Left renal cortex interstitium (tissue), 4 donors: ENCODE data around the gene HDAC6. TPM values are rescaled to one million over a fixed set of nuclear protein-coding genes. Genes with fewer than 3 reads are reported as not detected.
A peak's percentile ranks its signal among the peaks of the same experiment; 100 is the strongest.

Experiments used
- DNase-seq, 4 donors: peaks; one replicate each; pipeline ENCODE4 v3.0.0-alpha.2; 2013; ENCODE audit warnings: low read depth in 4 of 4, low spot score in 2 of 4, missing footprints in 1 of 4
- polyA plus RNA-seq, 4 donors: library from polyadenylated mRNA; unstranded; fragments of 120-200 nt; gene quantifications; one replicate each; pipeline ENCODE4 v1.2.1, GENCODE V29; 2013; ENCODE audit not compliant: insufficient read length in 4 of 4

The HDAC6 gene
- polyA plus RNA-seq, 4 donors, result 135 to 220 (median 177) TPM

- DNase-seq, result no peak
Measured at GRCh38 chrX:48787505-48788443, 14.1 kb upstream of the HDAC6 start.

DNA sequence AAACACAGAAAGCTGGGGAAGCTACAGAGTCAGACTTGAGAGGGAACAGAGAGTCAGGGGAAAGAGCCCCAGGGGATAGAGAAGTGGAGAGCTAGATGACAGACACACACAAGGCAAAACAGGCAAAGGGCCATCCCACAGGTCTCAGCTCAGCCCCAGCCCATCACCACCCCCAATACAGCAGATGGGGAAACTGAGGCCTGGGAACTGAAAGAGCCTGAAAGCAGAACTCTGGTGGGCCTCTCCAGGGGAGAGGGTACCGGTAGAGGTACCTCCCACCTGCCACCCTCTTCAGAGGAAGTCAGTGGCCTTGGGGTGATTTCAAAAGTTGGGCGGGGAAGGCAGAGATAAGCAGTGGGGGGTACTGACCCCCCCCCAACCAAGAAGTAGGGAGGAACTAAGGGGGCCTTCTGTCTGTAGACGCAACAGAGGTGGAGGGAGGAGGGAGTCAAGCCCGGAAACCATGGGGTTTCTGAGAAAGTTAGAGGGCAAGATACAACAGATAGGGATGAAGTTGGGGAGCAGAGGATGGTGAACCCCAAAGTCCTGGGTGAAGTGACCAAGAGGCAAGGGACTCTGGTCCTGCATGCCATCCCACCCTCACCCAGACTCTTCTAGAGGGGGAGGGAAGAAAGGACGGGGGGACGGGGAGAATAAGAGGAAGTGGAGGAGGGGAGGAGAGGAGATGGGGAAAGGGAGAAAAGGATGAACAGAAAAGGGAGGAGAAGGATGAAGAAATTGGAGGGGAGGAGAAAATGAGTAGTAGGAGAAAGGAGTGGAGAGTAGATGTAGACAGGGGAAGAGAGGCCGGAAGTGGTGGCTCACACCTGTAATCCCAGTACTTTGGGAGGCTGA lies 12.3 kb upstream of the HDAC6 start:
- DNase-seq, result no peak

GRCh38 chrX:48790477-48790876 lies 11.4 kb upstream of the HDAC6 start:
- no peak for DNase-seq

- DNase-seq, result no peak
Measured at GRCh38 chrX:48791063-48791820, 10.6 kb upstream of the HDAC6 start.

DNA sequence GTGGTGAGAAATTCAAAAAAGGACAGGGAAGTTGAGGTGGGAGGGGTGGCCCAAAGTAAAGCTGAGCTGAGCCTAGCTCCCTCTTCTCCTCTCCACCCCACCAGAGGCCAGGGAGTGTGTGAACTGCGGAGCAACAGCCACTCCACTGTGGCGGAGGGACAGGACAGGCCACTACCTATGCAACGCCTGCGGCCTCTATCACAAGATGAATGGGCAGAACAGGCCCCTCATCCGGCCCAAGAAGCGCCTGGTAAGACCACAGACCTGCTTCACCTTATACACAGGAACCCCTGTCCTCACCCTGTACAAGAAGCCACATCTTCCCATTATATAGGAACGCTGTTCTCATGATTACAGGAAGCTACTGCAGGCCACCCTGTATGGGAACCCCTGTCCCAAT lies 9.6 kb upstream of the HDAC6 start:
- no peak for DNase-seq

DNA sequence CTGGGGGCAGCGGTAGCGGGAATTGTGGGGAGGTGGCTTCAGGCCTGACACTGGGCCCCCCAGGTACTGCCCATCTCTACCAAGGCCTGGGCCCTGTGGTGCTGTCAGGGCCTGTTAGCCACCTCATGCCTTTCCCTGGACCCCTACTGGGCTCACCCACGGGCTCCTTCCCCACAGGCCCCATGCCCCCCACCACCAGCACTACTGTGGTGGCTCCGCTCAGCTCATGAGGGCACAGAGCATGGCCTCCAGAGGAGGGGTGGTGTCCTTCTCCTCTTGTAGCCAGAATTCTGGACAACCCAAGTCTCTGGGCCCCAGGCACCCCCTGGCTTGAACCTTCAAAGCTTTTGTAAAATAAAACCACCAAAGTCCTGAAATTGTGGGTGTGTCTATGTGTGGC lies 7.9 kb upstream of the HDAC6 start:
- DNase-seq, result no peak

DNA sequence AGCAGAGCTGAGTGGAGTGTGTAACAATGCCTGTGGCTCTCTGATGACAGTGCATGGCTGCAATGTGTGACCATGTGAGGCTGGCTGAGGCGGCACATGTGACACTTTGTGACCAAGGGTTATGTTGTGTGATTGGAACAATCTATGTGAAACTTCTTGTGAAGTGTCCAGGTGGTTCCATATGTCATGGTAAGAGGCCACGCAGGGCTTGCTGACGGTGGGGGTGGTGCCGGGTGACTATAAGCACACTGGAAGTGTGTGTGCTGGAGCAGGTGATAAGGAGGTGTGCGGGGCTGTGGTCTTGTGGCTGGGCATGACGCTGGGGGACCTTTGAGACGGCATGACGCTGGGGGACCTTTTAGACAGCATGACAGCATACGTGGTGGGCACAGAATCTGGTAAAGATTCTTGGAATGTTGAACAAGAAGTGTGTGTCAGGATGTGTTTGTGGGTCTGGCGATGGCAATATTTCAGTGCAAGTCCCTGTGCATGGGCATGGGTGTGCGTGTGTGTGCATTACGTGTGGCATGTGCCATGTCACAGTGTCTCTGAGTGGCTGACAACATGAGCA lies 7.4 kb upstream of the HDAC6 start:
- no peak for DNase-seq

- no peak for DNase-seq
Measured at GRCh38 chrX:48794911-48795515, 6.9 kb upstream of the HDAC6 start.

DNA sequence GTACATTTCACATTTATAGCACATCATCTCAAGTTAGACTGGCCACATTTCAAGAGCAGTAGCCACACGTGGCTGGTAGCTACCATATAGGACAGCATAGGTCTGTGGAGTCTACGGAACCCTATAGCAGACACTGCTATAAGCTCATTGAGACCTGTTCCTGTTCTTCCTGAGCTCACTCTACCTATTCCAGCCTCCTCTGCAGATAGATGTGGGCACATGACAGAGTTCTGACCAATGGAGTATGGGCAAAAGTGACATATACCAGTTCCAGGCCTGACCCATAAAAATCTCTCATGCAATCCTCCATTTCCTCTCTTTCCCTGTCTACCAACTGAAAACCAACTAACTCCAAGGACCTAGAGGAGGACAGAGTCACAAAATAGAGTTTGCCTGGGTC lies 3.5 kb upstream of the HDAC6 start:
- no peak for DNase-seq

DNA sequence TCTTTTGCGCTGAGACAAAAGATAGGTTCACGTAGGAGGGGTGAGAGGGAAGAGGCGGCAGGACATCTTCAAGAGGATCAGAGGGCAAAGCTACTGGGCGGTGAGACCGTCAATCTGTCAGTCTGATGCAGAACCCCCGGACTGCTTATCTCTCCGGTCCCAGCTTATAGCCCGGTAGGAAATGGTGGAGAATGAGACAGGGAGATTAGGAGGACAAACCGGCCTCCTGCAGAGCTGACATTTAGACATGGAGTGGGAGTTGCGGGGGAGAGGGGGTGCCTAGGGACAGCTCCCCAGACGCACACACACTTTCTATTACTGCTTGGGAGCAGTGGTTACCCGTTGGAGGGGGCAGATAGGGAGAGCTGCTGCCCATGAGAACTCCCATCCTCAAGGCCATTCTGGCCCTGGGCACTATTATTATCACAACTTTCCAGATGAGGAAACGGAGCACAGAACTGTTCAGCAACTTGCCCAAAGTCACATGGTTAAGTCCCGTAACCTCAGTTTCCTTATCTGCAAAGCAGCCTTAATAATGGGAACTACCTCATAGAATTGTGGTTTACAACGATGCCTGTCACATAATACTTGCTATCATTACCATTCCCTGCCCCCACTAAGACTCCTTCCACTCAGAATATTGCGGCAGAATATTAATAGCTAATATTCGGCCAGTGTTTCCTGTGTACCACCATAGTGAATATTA lies 1.1 kb upstream of the HDAC6 start:
- DNase-seq, result no peak

DNA sequence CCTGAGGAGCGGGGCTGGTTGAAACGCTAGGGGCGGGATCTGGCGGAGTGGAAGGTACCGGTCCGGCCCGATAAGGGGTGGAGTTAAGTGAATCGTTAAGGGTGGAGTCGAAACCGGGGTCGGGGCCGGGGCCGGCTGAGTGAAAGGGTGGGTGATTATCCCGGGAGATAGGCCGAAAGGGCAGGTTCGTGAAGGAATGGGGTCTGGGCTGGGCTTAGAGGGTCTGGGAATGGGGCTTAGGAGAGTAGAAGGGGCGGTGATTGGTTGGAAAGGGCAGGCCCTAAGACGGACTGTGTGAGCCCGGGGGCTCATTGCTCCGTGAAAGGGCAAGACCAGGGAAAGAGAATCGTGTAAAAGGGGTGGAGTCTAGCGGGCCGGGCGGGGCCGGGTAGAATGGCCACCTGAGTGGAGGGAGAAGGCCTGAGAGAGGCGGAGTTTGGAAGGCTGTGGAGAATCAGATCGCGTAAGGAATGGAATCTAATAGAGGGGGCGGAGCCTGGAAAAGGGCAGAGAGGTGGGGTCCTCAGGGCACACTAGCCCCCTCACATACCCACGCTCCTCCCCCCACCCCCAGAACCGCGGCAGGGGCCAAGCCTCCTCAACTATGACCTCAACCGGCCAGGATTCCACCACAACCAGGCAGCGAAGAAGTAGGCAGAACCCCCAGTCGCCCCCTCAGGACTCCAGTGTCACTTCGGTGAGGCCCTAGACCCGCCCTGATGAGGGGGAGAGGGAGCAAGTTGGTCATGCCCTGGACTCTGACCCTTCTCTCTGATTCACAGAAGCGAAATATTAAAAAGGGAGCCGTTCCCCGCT lies 430 bp downstream of the HDAC6 start:
- peak; percentile 43 to 69 (median 55) for DNase-seq

DNA sequence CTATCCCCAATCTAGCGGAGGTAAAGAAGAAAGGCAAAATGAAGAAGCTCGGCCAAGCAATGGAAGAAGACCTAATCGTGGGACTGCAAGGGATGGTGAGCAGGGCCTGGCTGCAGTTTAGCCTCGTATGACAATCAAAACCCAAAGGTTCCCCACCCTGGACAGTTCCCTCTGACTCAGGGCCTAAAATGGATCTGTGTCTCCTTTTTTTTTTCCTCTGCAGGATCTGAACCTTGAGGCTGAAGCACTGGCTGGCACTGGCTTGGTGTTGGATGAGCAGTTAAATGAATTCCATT lies 986 bp downstream of the HDAC6 start:
- no peak for DNase-seq

DNA sequence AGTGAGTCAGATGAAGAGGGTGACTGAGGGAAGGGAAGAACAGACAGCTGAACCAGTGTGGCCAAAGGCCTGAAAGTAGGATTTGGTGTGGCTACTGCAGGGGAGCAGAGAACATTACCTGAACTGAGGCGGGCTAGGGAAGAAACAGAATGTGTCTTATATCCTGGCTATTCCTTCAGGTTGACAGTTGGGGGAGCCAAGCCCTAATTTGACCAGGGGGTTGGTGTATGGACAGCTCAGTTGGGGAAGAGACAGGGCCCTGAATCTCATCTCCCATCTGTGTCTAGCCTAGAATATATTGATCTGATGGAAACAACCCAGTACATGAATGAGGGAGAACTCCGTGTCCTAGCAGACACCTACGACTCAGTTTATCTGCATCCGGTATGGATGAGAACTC lies 4.2 kb downstream of the HDAC6 start:
- no peak for DNase-seq

GRCh38 chrX:48813644-48814043 lies 11.8 kb downstream of the HDAC6 start:
- DNase-seq, result no peak

GRCh38 chrX:48814722-48815121 lies 12.9 kb downstream of the HDAC6 start:
- no peak for DNase-seq

DNA sequence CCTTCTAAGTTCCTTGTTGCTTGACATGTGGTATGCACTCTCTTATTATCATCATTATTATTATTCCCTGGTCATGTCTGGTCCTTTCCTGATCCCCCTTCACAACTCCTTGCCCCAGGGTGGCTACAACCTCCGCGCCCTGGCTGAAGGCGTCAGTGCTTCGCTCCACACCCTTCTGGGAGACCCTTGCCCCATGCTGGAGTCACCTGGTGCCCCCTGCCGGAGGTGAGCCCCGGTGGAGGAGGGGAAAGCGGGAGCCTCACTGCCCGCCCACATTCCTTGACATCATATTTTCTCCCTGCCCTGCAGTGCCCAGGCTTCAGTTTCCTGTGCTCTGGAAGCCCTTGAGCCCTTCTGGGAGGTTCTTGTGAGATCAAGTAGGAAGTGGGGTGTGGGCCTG lies 13.4 kb downstream of the HDAC6 start:
- DNase-seq, result no peak

GRCh38 chrX:48816014-48816810 lies 14.3 kb downstream of the HDAC6 start:
- no peak for DNase-seq

GRCh38 chrX:48818098-48818497 lies 16.2 kb downstream of the HDAC6 start:
- DNase-seq, result no peak
